CD14-positive monocyte (primary cell): ENCODE measurements around the gene CADM1. TPM values are rescaled to one million over a fixed set of nuclear protein-coding genes. Genes with fewer than 3 reads are reported as not detected.

ENCODE experiments used
- DNase-seq, 3 donors: peaks; one replicate each; pipeline ENCODE4 v3.0.0-alpha.2; 2011 to 2022
- H2AFZ ChIP-seq: 2 replicates; pipeline ENCODE4 v1.6.0; 2012; ENCODE audit warnings: mild to moderate bottlenecking, low read depth, low read length, inconsistent platforms; ENCODE audit not compliant: insufficient read depth, poor library complexity, severe bottlenecking
- H3K27ac ChIP-seq, 2 donors: 1 replicate in 1 of 2; 2 replicates in 1 of 2; pipeline ENCODE4 v1.5.1; 2012 to 2013; ENCODE audit warnings: low read length in 2 of 2, control low read depth in 1 of 2, inconsistent platforms in 1 of 2, low read depth in 1 of 2, mild to moderate bottlenecking in 1 of 2
- H3K27me3 ChIP-seq, 2 donors: one replicate each; pipeline versions ENCODE4 v1.6.0 to v1.6.1; 2011 to 2013; ENCODE audit warnings: low read length in 2 of 2; ENCODE audit not compliant: control insufficient read depth in 2 of 2, insufficient read depth in 2 of 2
- H3K36me3 ChIP-seq, 2 donors: replicated peaks in 1 of 2; 1 replicate in 1 of 2; 2 replicates in 1 of 2; pipeline versions ENCODE4 v1.5.1 to v1.6.1; 2012 to 2013; ENCODE audit warnings: low read length in 2 of 2, control low read depth in 1 of 2, inconsistent platforms in 1 of 2, mild to moderate bottlenecking in 1 of 2; ENCODE audit not compliant: insufficient read depth in 2 of 2, control insufficient read depth in 1 of 2
- H3K4me1 ChIP-seq, 2 donors: 1 replicate in 1 of 2; 2 replicates in 1 of 2; pipeline versions ENCODE4 v1.5.1 to v1.6.1; 2012 to 2013; ENCODE audit warnings: low read length in 2 of 2, control low read depth in 1 of 2, inconsistent platforms in 1 of 2, mild to moderate bottlenecking in 1 of 2, moderate library complexity in 1 of 2; ENCODE audit not compliant: insufficient read depth in 2 of 2, control insufficient read depth in 1 of 2
- H3K4me2 ChIP-seq: replicated peaks from 2 replicates; pipeline ENCODE3; 2012; ENCODE audit warnings: low read length, moderate library complexity, mild to moderate bottlenecking; ENCODE audit not compliant: poor library complexity, severe bottlenecking; ENCODE audit errors: extremely low read depth
- H3K4me3 ChIP-seq, 3 experiments: fragments of 200-600 bp in 1 of 3; sonication (generic) in 1 of 3; replicated peaks in 1 of 3; 1 replicate in 2 of 3; 2 replicates in 1 of 3; pipeline ENCODE4 v1.5.1; 2011 to 2013; ENCODE audit warnings: low read length in 3 of 3, mild to moderate bottlenecking in 3 of 3, control low read depth in 2 of 3, low read depth in 2 of 3, inconsistent platforms in 1 of 3, moderate library complexity in 1 of 3
- H3K79me2 ChIP-seq: 2 replicates; pipeline ENCODE4 v1.6.0; 2012; ENCODE audit warnings: mild to moderate bottlenecking, control low read depth, inconsistent platforms, low read length, moderate library complexity; ENCODE audit not compliant: insufficient read depth
- H3K9ac ChIP-seq: 2 replicates; pipeline ENCODE4 v1.6.0; 2017; ENCODE audit warnings: low read length, mild to moderate bottlenecking; ENCODE audit not compliant: insufficient read depth, poor library complexity, severe bottlenecking
- H3K9me3 ChIP-seq, 2 donors: replicated peaks in 1 of 2; 1 replicate in 1 of 2; 2 replicates in 1 of 2; pipeline versions ENCODE4 v1.5.1 to v1.6.1; 2012 to 2013; ENCODE audit warnings: low read length in 2 of 2, control low read depth in 1 of 2; ENCODE audit not compliant: control insufficient read depth in 1 of 2, insufficient read depth in 1 of 2
- H4K20me1 ChIP-seq: 2 replicates; pipeline ENCODE4 v1.6.0; 2012; ENCODE audit warnings: mild to moderate bottlenecking, low read length, control low read depth, moderate library complexity; ENCODE audit not compliant: insufficient read depth
- H3K27ac Mint-ChIP-seq, 7 donors: one replicate each; pipeline ENCODE4 v1.8.0; 2020; ENCODE audit warnings: mild to moderate bottlenecking in 7 of 7, mixed read lengths in 7 of 7, moderate library complexity in 6 of 7, inconsistent platforms in 2 of 7
- H3K27me3 Mint-ChIP-seq, 3 donors: one replicate each; pipeline ENCODE4 v1.8.0; 2021 to 2022; ENCODE audit warnings: low read depth in 3 of 3, mild to moderate bottlenecking in 3 of 3, mixed read lengths in 3 of 3, moderate library complexity in 3 of 3, inconsistent platforms in 1 of 3
- H3K36me3 Mint-ChIP-seq, 2 donors: one replicate each; pipeline ENCODE4 v1.8.0; 2020; ENCODE audit warnings: mixed read lengths in 2 of 2, inconsistent platforms in 1 of 2, mild to moderate bottlenecking in 1 of 2
- H3K4me1 Mint-ChIP-seq: one replicate; pipeline ENCODE4 v1.8.0; 2020; ENCODE audit warnings: mild to moderate bottlenecking, mixed read lengths
- H3K4me3 Mint-ChIP-seq, 2 donors: one replicate each; pipeline ENCODE4 v1.8.0; 2020; ENCODE audit warnings: mild to moderate bottlenecking in 2 of 2, mixed read lengths in 2 of 2, moderate library complexity in 1 of 2
- H3K9me3 Mint-ChIP-seq, 7 donors: one replicate each; pipeline ENCODE4 v1.8.0; 2020 to 2022; ENCODE audit warnings: mixed read lengths in 7 of 7, mild to moderate bottlenecking in 6 of 7, moderate library complexity in 6 of 7, inconsistent platforms in 2 of 7
- CTCF ChIP-seq: fragments of 200-600 bp; IDR thresholded peaks from one replicate; pipeline ENCODE4 v1.8.0; 2022; ENCODE audit warnings: antibody characterized with exemption, mild to moderate bottlenecking
- WGBS: methylation state at CpG from one replicate; pipeline ENCODE4 v1.1.5; 2013; ENCODE audit warnings: missing lambda C conversion rate; ENCODE audit not compliant: insufficient coverage; 5-methylcytosine and 5-hydroxymethylcytosine counted together
- intact Hi-C, 2 donors: fragments of 100-400 bp; cut with micrococcal nuclease; formaldehyde crosslinking; loops; one replicate each; pipeline versions ENCODE4 v1.15.0 to v1.15.1; 2023
- polyA plus RNA-seq, 3 donors: library from polyadenylated mRNA; depleted of rRNA in 1 of 3; unstranded in 2 of 3; stranded (reverse) in 1 of 3; fragments of 300-500 nt in 2 of 3; fragments of >200 nt in 1 of 3; fragmentation: Illumina TruSeq in 2 of 3; gene quantifications; 1 replicate in 2 of 3; 2 replicates in 1 of 3; pipeline ENCODE4 v1.2.3, GENCODE V29; 2012 to 2021

Gene CADM1
- polyA plus RNA-seq, 3 donors: not detected

GRCh38 chr11:115247361-115247760, 256.9 kb downstream of the CADM1 start:
- no peak overlapping the region for H3K4me3 Mint-ChIP-seq
- Histone ChIP-seq H3K9me3 (no peaks in the 10 kb centered on the region), H3K27ac (no peak overlapping the region), H3K27me3 (no peaks in the 10 kb centered on the region), H2AFZ (no peak overlapping the region), H3K9ac (no peak overlapping the region), H3K79me2 (no peaks in the 10 kb centered on the region), H3K4me1 (no peaks in the 10 kb centered on the region), H3K4me2 (no peak overlapping the region), H3K36me3 (no peaks in the 10 kb centered on the region), H3K4me3 (no peak overlapping the region), H4K20me1 (no peaks in the 10 kb centered on the region)
- no peak for TF ChIP-seq CTCF
- H3K4me1 Mint-ChIP-seq: no peaks in the 10 kb centered on the region
- H3K9me3 Mint-ChIP-seq: peaks cover 0 to 2% (median 0%) of the 10 kb centered on the region in 7 donors
- H3K27ac Mint-ChIP-seq: no peak overlapping the region
- intact Hi-C loops: no loop called here
- H3K27me3 Mint-ChIP-seq: no peaks in the 10 kb centered on the region
- no peaks in the 10 kb centered on the region for H3K36me3 Mint-ChIP-seq
- DNase-seq: no peak

GRCh38 chr11:115244758-115245157, 259.5 kb downstream of the CADM1 start:
- Histone ChIP-seq H3K4me3 (no peak overlapping the region), H4K20me1 (no peaks in the 10 kb centered on the region), H3K4me1 (no peaks in the 10 kb centered on the region), H3K27ac (no peak overlapping the region), H2AFZ (no peak overlapping the region), H3K4me2 (no peak overlapping the region), H3K9me3 (no peaks in the 10 kb centered on the region), H3K9ac (no peak overlapping the region), H3K36me3 (no peaks in the 10 kb centered on the region), H3K79me2 (no peaks in the 10 kb centered on the region), H3K27me3 (no peaks in the 10 kb centered on the region)
- Mint-ChIP-seq H3K4me1 (no peaks in the 10 kb centered on the region), H3K4me3 (no peak overlapping the region), H3K27me3 (no peaks in the 10 kb centered on the region), H3K9me3 (peaks cover 0 to 4% (median 0%) of the 10 kb centered on the region in 7 donors), H3K36me3 (no peaks in the 10 kb centered on the region), H3K27ac (no peak overlapping the region)
- WGBS: 89% methylated on average over 3 of the region's 7 CpGs
- no peak for DNase-seq
- intact Hi-C loops: no loop called here
- TF ChIP-seq CTCF: no peak
